HL-60 (cell line): ENCODE measurements around the gene OR3A1.

Source experiments
- GABPA ChIP-seq: IDR thresholded peaks from 2 replicates; pipeline ENCODE4 v1.6.1; 2012; ENCODE audit warnings: low read depth
- POLR2AphosphoS5 ChIP-seq: IDR thresholded peaks from 2 replicates; pipeline ENCODE4 v1.6.1; 2012; ENCODE audit warnings: low read depth
- SPI1 ChIP-seq: IDR thresholded peaks from 2 replicates; pipeline ENCODE4 v1.6.1; 2012; ENCODE audit warnings: low read depth, mild to moderate bottlenecking, borderline replicate concordance
- TF ChIP-seq, protein P1 (sequence below): IDR thresholded peaks from one replicate; pipeline ENCODE4 v1.5.1; 2011; ENCODE audit warnings: low read length, control low read depth, inconsistent platforms; ENCODE audit not compliant: insufficient read depth
- TF ChIP-seq, protein P2 (sequence below): IDR thresholded peaks from 2 replicates; pipeline ENCODE4 v1.6.1; 2012; ENCODE audit warnings: low read depth; ENCODE audit not compliant: insufficient replicate concordance

DNA sequence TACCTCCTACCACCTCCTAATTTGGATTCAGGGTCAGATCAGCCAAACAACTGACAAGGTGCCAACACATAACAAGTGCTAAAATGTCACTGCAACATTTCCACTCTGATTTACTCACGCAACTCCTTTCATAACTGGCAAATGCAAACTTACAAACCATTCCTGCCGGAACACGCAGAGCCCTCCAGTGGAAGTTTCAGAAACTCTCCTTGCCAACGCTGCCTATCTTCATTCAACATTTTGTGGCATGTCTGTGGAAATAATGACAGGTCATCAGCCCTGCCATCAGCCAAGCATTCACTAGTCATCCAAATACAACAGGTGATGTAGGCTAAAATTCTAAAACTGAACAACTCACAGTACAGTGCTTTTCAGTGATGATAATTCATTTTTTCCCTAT lies 37.7 kb upstream of the OR3A1 start:
- TF ChIP-seq, protein P1, sequence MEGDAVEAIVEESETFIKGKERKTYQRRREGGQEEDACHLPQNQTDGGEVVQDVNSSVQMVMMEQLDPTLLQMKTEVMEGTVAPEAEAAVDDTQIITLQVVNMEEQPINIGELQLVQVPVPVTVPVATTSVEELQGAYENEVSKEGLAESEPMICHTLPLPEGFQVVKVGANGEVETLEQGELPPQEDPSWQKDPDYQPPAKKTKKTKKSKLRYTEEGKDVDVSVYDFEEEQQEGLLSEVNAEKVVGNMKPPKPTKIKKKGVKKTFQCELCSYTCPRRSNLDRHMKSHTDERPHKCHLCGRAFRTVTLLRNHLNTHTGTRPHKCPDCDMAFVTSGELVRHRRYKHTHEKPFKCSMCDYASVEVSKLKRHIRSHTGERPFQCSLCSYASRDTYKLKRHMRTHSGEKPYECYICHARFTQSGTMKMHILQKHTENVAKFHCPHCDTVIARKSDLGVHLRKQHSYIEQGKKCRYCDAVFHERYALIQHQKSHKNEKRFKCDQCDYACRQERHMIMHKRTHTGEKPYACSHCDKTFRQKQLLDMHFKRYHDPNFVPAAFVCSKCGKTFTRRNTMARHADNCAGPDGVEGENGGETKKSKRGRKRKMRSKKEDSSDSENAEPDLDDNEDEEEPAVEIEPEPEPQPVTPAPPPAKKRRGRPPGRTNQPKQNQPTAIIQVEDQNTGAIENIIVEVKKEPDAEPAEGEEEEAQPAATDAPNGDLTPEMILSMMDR: no peak
- TF ChIP-seq GABPA (no peak), POLR2AphosphoS5 (no peak), SPI1 (no peak)
- TF ChIP-seq, protein P2, sequence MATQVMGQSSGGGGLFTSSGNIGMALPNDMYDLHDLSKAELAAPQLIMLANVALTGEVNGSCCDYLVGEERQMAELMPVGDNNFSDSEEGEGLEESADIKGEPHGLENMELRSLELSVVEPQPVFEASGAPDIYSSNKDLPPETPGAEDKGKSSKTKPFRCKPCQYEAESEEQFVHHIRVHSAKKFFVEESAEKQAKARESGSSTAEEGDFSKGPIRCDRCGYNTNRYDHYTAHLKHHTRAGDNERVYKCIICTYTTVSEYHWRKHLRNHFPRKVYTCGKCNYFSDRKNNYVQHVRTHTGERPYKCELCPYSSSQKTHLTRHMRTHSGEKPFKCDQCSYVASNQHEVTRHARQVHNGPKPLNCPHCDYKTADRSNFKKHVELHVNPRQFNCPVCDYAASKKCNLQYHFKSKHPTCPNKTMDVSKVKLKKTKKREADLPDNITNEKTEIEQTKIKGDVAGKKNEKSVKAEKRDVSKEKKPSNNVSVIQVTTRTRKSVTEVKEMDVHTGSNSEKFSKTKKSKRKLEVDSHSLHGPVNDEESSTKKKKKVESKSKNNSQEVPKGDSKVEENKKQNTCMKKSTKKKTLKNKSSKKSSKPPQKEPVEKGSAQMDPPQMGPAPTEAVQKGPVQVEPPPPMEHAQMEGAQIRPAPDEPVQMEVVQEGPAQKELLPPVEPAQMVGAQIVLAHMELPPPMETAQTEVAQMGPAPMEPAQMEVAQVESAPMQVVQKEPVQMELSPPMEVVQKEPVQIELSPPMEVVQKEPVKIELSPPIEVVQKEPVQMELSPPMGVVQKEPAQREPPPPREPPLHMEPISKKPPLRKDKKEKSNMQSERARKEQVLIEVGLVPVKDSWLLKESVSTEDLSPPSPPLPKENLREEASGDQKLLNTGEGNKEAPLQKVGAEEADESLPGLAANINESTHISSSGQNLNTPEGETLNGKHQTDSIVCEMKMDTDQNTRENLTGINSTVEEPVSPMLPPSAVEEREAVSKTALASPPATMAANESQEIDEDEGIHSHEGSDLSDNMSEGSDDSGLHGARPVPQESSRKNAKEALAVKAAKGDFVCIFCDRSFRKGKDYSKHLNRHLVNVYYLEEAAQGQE: no peak
